ENCODE results near the gene IRF2. TPM values are rescaled to one million over a fixed set of nuclear protein-coding genes. Genes with fewer than 3 reads are reported as not detected.
"Not testable (repeated sequence)": the region's sequence is repeated elsewhere in the genome, so short reads cannot be mapped to it uniquely, and the experiment has no call there.

The IRF2 gene
- total and polyA plus RNA-seq, 2 donors (not counting 1 experiment from before 2014, with no cell fraction given), result 67.8 to 68.2 TPM

DNA sequence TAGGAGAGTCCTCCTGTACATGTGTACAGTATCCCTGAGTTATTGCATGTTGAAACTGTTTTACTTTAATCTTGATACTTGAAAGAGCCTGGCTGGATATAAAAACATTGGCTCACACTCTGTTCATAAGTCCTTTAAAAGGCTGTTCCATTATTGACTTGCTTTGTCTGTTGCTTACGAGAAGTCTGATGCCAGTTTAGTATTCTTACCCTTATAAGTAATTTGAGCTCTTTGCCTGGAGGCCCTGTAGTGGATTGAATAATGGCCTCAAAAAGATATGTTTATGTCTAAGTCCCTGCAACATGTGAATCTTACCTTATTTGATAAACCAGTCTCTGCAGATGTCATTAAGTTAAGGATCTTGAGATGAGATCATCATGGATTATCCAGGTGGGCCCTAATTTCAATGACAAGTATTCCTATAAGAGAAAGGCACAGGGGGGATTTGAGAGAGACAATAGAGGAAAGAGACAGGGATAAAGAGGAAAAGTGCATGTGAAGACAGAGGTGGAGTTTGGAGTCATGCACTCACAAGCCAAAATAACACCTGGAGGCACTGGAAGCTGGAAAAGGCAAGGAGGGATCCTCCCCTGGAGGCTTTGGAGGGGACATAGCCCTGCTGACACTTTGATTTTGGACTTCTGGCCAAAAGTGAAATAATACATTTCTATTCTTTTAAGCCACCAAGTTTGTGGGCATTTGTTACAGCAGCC, 98.1 kb downstream of the IRF2 start:
- ChIA-PET POLR2A (no interaction called here), CTCF (no interaction called here)
- H3K27ac ChIP-seq (ENCODE audit: low read length in 2 of 2), result no peak overlapping the region
- Mint-ChIP-seq H3K27ac (peak overlapping the region; percentile 23), H3K9me3 (ENCODE audit: insufficient read depth) (no peaks in the 10 kb centered on the region), H3K27me3 (no peaks in the 10 kb centered on the region), H3K4me1 (peaks cover 37% of the 10 kb centered on the region), H3K4me3 (no peak overlapping the region)
- no peaks in the 10 kb centered on the region for H3K36me3 ChIP-seq (replicated peaks in 1 of 2; ENCODE audit: control extremely low read depth in 1 of 2, control insufficient read depth in 1 of 2, extremely low read depth in 1 of 2, insufficient read depth in 2 of 2, low read length in 1 of 2)
- ATAC-seq (ENCODE audit: low read depth) (no peak), DNase-seq (no peak)
- peaks cover 10 to 25% of the 10 kb centered on the region in 2 donors for H3K4me1 ChIP-seq (ENCODE audit: control insufficient read depth in 2 of 2, insufficient read depth in 2 of 2, low read length in 2 of 2)
- H3K9ac ChIP-seq (ENCODE audit: low read length), result no peak overlapping the region
- H4K20me1 ChIP-seq (ENCODE audit: control insufficient read depth, insufficient read depth, low read length, poor library complexity, severe bottlenecking), result no peaks in the 10 kb centered on the region
- no CpG with 5 or more reads among the region's 1 CpG for WGBS (ENCODE audit: insufficient coverage)
- H3K4me2 ChIP-seq (replicated peaks; ENCODE audit: low read depth, low read length, poor library complexity, severe bottlenecking), result no peak overlapping the region
- peaks cover 13% of the 10 kb centered on the region for H3K79me2 ChIP-seq (ENCODE audit: control insufficient read depth, insufficient read depth, low read length)
- H2AFZ ChIP-seq (ENCODE audit: insufficient read depth, low read depth, low read length, poor library complexity, severe bottlenecking), result no peak overlapping the region
- no peaks in the 10 kb centered on the region for H3K27me3 ChIP-seq (replicated peaks in 1 of 4; ENCODE audit: control extremely low read depth in 1 of 4, control insufficient read depth in 3 of 4, insufficient read depth in 4 of 4, low read length in 3 of 4)
- TF ChIP-seq, protein P1, sequence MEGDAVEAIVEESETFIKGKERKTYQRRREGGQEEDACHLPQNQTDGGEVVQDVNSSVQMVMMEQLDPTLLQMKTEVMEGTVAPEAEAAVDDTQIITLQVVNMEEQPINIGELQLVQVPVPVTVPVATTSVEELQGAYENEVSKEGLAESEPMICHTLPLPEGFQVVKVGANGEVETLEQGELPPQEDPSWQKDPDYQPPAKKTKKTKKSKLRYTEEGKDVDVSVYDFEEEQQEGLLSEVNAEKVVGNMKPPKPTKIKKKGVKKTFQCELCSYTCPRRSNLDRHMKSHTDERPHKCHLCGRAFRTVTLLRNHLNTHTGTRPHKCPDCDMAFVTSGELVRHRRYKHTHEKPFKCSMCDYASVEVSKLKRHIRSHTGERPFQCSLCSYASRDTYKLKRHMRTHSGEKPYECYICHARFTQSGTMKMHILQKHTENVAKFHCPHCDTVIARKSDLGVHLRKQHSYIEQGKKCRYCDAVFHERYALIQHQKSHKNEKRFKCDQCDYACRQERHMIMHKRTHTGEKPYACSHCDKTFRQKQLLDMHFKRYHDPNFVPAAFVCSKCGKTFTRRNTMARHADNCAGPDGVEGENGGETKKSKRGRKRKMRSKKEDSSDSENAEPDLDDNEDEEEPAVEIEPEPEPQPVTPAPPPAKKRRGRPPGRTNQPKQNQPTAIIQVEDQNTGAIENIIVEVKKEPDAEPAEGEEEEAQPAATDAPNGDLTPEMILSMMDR (IDR thresholded peaks at IDR 0.05), result no peak
- TF ChIP-seq EZH2 (IDR thresholded peaks at IDR 0.05; ENCODE audit: borderline replicate concordance, insufficient read depth, low read depth, low read length, poor library complexity, severe bottlenecking), result no peak
- no peak overlapping the region for H3K4me3 ChIP-seq (ENCODE audit: control extremely low read depth in 1 of 5, extremely low read depth in 1 of 5, insufficient read depth in 1 of 5, low read depth in 2 of 5, low read length in 4 of 5)
- intact Hi-C loops (cut with micrococcal nuclease), result no loop called here
- peaks cover 0 to 18% (median 7%) of the 10 kb centered on the region in 3 donors for H3K9me3 ChIP-seq (ENCODE audit: control extremely low read depth in 1 of 3, control insufficient read depth in 2 of 3, insufficient read depth in 1 of 3, low read length in 2 of 3)

DNA sequence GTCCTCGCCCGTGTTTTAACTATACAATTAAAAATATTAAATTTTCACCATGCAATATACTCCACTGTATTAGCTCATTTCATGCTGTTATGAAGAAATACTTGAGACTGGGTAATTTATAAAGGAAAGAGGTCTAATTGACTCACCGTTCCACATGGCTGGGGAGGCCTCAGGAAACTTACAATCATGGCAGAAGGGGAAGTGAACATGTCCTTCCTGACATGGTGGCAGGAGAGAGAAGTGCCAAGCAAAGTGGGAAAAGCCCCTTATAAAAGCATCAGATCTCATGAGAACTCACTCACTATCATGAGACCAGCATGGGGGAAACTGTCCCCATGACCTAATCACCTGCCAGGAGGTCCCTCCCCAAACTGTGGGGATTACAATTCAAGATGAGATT, 98.7 kb downstream of the IRF2 start:
- H3K9me3 Mint-ChIP-seq (ENCODE audit: insufficient read depth); intact Hi-C loops (cut with micrococcal nuclease); H2AFZ ChIP-seq (ENCODE audit: insufficient read depth, low read depth, low read length, poor library complexity, severe bottlenecking); H3K36me3 ChIP-seq (replicated peaks in 1 of 2; ENCODE audit: control extremely low read depth in 1 of 2, control insufficient read depth in 1 of 2, extremely low read depth in 1 of 2, insufficient read depth in 2 of 2, low read length in 1 of 2); H3K27me3 ChIP-seq (replicated peaks in 1 of 4; ENCODE audit: control extremely low read depth in 1 of 4, control insufficient read depth in 3 of 4, insufficient read depth in 4 of 4, low read length in 3 of 4); H3K4me3 Mint-ChIP-seq; H3K4me3 ChIP-seq (ENCODE audit: control extremely low read depth in 1 of 5, extremely low read depth in 1 of 5, insufficient read depth in 1 of 5, low read depth in 2 of 5, low read length in 4 of 5); H3K9ac ChIP-seq (ENCODE audit: low read length); H3K4me2 ChIP-seq (replicated peaks; ENCODE audit: low read depth, low read length, poor library complexity, severe bottlenecking); H3K27ac Mint-ChIP-seq; H3K27ac ChIP-seq (ENCODE audit: low read length in 2 of 2); H4K20me1 ChIP-seq (ENCODE audit: control insufficient read depth, insufficient read depth, low read length, poor library complexity, severe bottlenecking); H3K27me3 Mint-ChIP-seq: not testable (repeated sequence)
- ATAC-seq (ENCODE audit: low read depth) (peak; percentile 14), DNase-seq (peak; percentile 46)
- ChIA-PET POLR2A (interaction anchor here (0.6 kb wide), 1 partner anchor 50 kb away, joined by 3 read pairs; no protein-coding TSS in a partner anchor), CTCF (interaction anchor here (0.7 kb wide), 1 partner anchor 39 kb away, joined by 3 read pairs; no protein-coding TSS in a partner anchor)
- Histone ChIP-seq H3K9me3 (ENCODE audit: control extremely low read depth in 1 of 3, control insufficient read depth in 2 of 3, insufficient read depth in 1 of 3, low read length in 2 of 3) (peaks cover 0 to 16% (median 5%) of the 10 kb centered on the region in 3 donors), H3K4me1 (ENCODE audit: control insufficient read depth in 2 of 2, insufficient read depth in 2 of 2, low read length in 2 of 2) (peaks cover 4 to 18% of the 10 kb centered on the region in 2 donors), H3K79me2 (ENCODE audit: control insufficient read depth, insufficient read depth, low read length) (peaks cover 11% of the 10 kb centered on the region)
- WGBS (ENCODE audit: insufficient coverage), result no CpG with 5 or more reads among the region's 3 CpGs
- H3K4me1 Mint-ChIP-seq, result peaks cover 31% of the 10 kb centered on the region
